Naive thymus-derived CD4-positive, alpha-beta T cell (primary cell): Measurements from ENCODE around the gene TAS1R1. TPM values are rescaled to one million over a fixed set of nuclear protein-coding genes. Genes with fewer than 3 reads are reported as not detected.

ENCODE experiments used
- ATAC-seq: fragments of 150-1000 bp; cut with Tn5 transposase; 2 replicates; pipeline ENCODE4 v1.10.0; 2021; ENCODE audit warnings: mild to moderate bottlenecking, moderate library complexity
- CTCF ChIA-PET: fragments of 350-600 bp; sonication (Branson Sonifier 250); formaldehyde crosslinking; loops from one replicate; lab custom pipeline; 2021; ENCODE audit warnings: antibody characterized with exemption; lab: Charles Lee
- POLR2A ChIA-PET: fragments of 350-600 bp; sonication (Branson Sonifier 250); formaldehyde crosslinking; loops from one replicate; lab custom pipeline; 2021; ENCODE audit warnings: antibody characterized with exemption, inconsistent platforms; lab: Charles Lee
- DNase-seq, 9 donors: peaks; one replicate each; pipeline versions ENCODE4 v3.0.0 to v3.0.0-alpha.2; 2020 to 2022; ENCODE audit warnings: mixed read lengths in 1 of 9
- H3K27ac ChIP-seq: one replicate; pipeline ENCODE4 v1.7.0; 2013; ENCODE audit warnings: mild to moderate bottlenecking, low read depth, low read length, moderate library complexity
- H3K27me3 ChIP-seq, 2 donors: one replicate each; pipeline ENCODE4 v1.7.0; 2013; ENCODE audit warnings: low read length in 2 of 2, mild to moderate bottlenecking in 2 of 2, moderate library complexity in 2 of 2; ENCODE audit not compliant: control insufficient read depth in 2 of 2, insufficient read depth in 2 of 2
- H3K36me3 ChIP-seq, 3 experiments: 1 replicate in 2 of 3; 2 replicates in 1 of 3; pipeline ENCODE4 v1.7.0; 2013; ENCODE audit warnings: low read length in 3 of 3, mild to moderate bottlenecking in 3 of 3, moderate library complexity in 1 of 3; ENCODE audit not compliant: insufficient read depth in 3 of 3, control insufficient read depth in 2 of 3
- H3K4me1 ChIP-seq, 2 donors: one replicate each; pipeline ENCODE4 v1.7.0; 2013; ENCODE audit warnings: low read length in 2 of 2, mild to moderate bottlenecking in 2 of 2, moderate library complexity in 1 of 2; ENCODE audit not compliant: control insufficient read depth in 2 of 2, insufficient read depth in 2 of 2
- H3K4me3 ChIP-seq: 2 replicates; pipeline ENCODE4 v1.7.0; 2013; ENCODE audit warnings: mild to moderate bottlenecking, low read length
- H3K9me3 ChIP-seq, 3 experiments: 1 replicate in 2 of 3; 2 replicates in 1 of 3; pipeline ENCODE4 v1.7.0; 2013; ENCODE audit warnings: low read length in 3 of 3; ENCODE audit not compliant: control insufficient read depth in 2 of 3
- H3K27ac Mint-ChIP-seq, 9 donors: one replicate each; pipeline ENCODE4 v1.8.0; 2020 to 2022; ENCODE audit warnings: mixed read lengths in 9 of 9, mild to moderate bottlenecking in 8 of 9, moderate library complexity in 5 of 9, inconsistent platforms in 2 of 9
- H3K27me3 Mint-ChIP-seq, 5 donors: one replicate each; pipeline ENCODE4 v1.8.0; 2021 to 2022; ENCODE audit warnings: mixed read lengths in 5 of 5, mild to moderate bottlenecking in 1 of 5
- H3K36me3 Mint-ChIP-seq, 5 donors: one replicate each; pipeline ENCODE4 v1.8.0; 2020 to 2022; ENCODE audit warnings: mixed read lengths in 5 of 5, mild to moderate bottlenecking in 3 of 5, inconsistent platforms in 1 of 5
- H3K4me1 Mint-ChIP-seq, 7 donors: one replicate each; pipeline ENCODE4 v1.8.0; 2020 to 2022; ENCODE audit warnings: mixed read lengths in 7 of 7, mild to moderate bottlenecking in 3 of 7, inconsistent platforms in 1 of 7
- H3K4me3 Mint-ChIP-seq, 10 donors: one replicate each; pipeline ENCODE4 v1.8.0; 2020 to 2022; ENCODE audit warnings: mild to moderate bottlenecking in 10 of 10, mixed read lengths in 10 of 10, moderate library complexity in 6 of 10, inconsistent platforms in 2 of 10
- H3K9me3 Mint-ChIP-seq, 11 donors: one replicate each; pipeline ENCODE4 v1.8.0; 2020 to 2022; ENCODE audit warnings: mixed read lengths in 11 of 11, mild to moderate bottlenecking in 4 of 11, inconsistent platforms in 1 of 11, moderate library complexity in 1 of 11
- intact Hi-C, 2 donors: fragments of 100-400 bp; cut with micrococcal nuclease; formaldehyde crosslinking; loops; one replicate each; pipeline ENCODE4 v1.15.1; 2023
- polyA plus RNA-seq, 2 donors: library from polyadenylated mRNA; unstranded; fragments of 300-500 nt; fragmentation: Illumina TruSeq; gene quantifications; one replicate each; pipeline ENCODE4 v1.2.3, GENCODE V29; 2021
- total RNA-seq, 6 experiments: library from RNA in 5 of 6; stranded (reverse) in 5 of 6; gene quantifications; 1 replicate in 5 of 6; 2 replicates in 1 of 6; pipeline ENCODE4 v1.2.3 and lab custom pipeline; 2021 to 2026

The TAS1R1 gene
- total and polyA plus RNA-seq, 7 experiments from 2014 or later, result not detected

DNA sequence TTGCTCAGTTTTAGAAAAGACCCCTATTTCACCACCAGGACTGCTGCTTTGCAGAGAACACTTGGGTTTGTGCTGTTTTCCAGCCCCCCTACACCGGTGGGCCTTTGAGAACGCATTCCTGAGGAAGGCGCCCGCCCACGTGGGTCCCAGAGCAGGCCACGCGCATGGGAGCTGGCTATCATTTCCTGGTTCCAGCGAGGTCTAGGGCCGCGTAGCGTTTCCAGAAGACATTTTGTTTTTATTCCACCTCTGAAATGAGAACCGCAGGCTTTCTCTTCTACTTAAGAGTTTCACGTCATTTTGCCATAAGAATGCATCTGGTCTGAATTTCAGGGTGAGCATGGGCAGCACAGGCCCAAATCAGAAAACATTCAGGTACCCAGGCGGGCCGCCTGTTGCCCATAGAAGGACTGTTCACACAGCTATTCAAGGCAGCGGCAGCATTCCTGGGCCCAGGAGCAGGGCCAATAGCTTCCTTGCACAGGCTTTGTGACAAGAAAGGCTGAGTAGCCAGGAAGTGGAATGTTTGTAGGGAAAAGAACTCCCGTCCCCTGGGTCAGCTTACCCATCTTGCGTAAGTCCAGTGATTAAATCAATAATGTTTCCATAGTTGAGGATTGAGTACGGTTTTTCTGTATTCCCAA is 48.9 kb downstream of the TAS1R1 start:
- Mint-ChIP-seq H3K9me3 (peaks cover 0 to 2% (median 0%) of the 10 kb centered on the region in 11 donors), H3K4me1 (peaks cover 7 to 31% (median 25%) of the 10 kb centered on the region in 7 donors), H3K36me3 (peaks cover 0 to 3% (median 0%) of the 10 kb centered on the region in 5 donors), H3K27ac (peak overlapping the region; percentile 95 to 99 (median 98)), H3K27me3 (peaks cover 0 to 3% (median 0%) of the 10 kb centered on the region in 5 donors), H3K4me3 (peak overlapping the region; percentile 74 to 99 (median 91))
- peaks cover 19 to 24% of the 10 kb centered on the region in 2 donors for H3K4me1 ChIP-seq
- intact Hi-C loops, result loop anchor here (1.0 to 5.0 kb wide), 9 partner anchors 9 to 612 kb away; partner anchors contain the start of genes CAMTA1 (in 2 of the 2), NPHP4 (in 2 of the 2), PHF13 (in 2 of the 2) and ACOT7 (in 1 of the 2)
- peak overlapping the region; percentile 94 for H3K27ac ChIP-seq
- ATAC-seq (no peak), DNase-seq (peak in 1 of 9 donors; percentile 40)
- ChIA-PET POLR2A (interaction anchor here (0.7 to 15.1 kb wide), 17 partner anchors 7 to 144 kb away, joined by 3 to 246 read pairs (median 4); partner anchors contain the start of genes NOL9, PHF13, TAS1R1 and THAP3), CTCF (interaction anchor here (0.5 to 1.6 kb wide), 6 partner anchors 15 to 117 kb away, joined by 3 to 7 read pairs (median 3); no protein-coding TSS in a partner anchor)
- no peaks in the 10 kb centered on the region for H3K9me3 ChIP-seq
- H3K27me3 ChIP-seq, result no peaks in the 10 kb centered on the region
- peaks cover 0 to 11% (median 0%) of the 10 kb centered on the region in 3 experiments for H3K36me3 ChIP-seq
- peak overlapping the region; percentile 98 for H3K4me3 ChIP-seq

GRCh38 chr1:6612641-6613360 is 57.7 kb downstream of the TAS1R1 start:
- Histone ChIP-seq H3K36me3 (peaks cover 0 to 8% (median 0%) of the 10 kb centered on the region in 3 experiments), H3K27me3 (no peaks in the 10 kb centered on the region), H3K4me1 (peaks cover 0 to 14% of the 10 kb centered on the region in 2 donors), H3K9me3 (no peaks in the 10 kb centered on the region), H3K4me3 (peak overlapping the region; percentile 53), H3K27ac (peak overlapping the region; percentile 82)
- ChIA-PET POLR2A (interaction anchor here (0.5 to 4.8 kb wide), 11 partner anchors 11 to 152 kb away, joined by 3 to 69 read pairs (median 4); partner anchors contain the start of genes KLHL21 and ZBTB48), CTCF (interaction anchor here (0.7 to 1.5 kb wide), 3 partner anchors 11 to 124 kb away, joined by 3 to 4 read pairs (median 4); no protein-coding TSS in a partner anchor)
- peak overlapping the region; percentile 63 to 95 (median 86) for H3K27ac Mint-ChIP-seq
- intact Hi-C loops, result loop anchor here (1.0 kb wide), 8 partner anchors 10 to 414 kb away; partner anchors contain the start of genes NOL9 (in 2 of the 2), RPL22 (in 2 of the 2) and ZBTB48 (in 2 of the 2)
- peaks cover 0 to 3% (median 0%) of the 10 kb centered on the region in 5 donors for H3K27me3 Mint-ChIP-seq
- ATAC-seq (peak; percentile 39), DNase-seq (peak in 1 of 9 donors; percentile 17)
- no peaks in the 10 kb centered on the region for H3K9me3 Mint-ChIP-seq
- no peaks in the 10 kb centered on the region for H3K36me3 Mint-ChIP-seq
- H3K4me1 Mint-ChIP-seq, result peaks cover 16 to 37% (median 25%) of the 10 kb centered on the region in 7 donors
- peak overlapping the region; percentile 88 to 97 (median 93) for H3K4me3 Mint-ChIP-seq

- Histone ChIP-seq H3K27me3 (no peaks in the 10 kb centered on the region), H3K9me3 (no peaks in the 10 kb centered on the region), H3K27ac (peak within 1 kb of the TSS; percentile 82), H3K4me3 (peak within 1 kb of the TSS; percentile 53), H3K4me1 (peaks cover 0 to 14% of the 10 kb centered on the region in 2 donors), H3K36me3 (peaks cover 0 to 8% (median 0%) of the 10 kb centered on the region in 3 experiments)
- Mint-ChIP-seq H3K27me3 (peaks cover 0 to 2% (median 0%) of the 10 kb centered on the region in 5 donors), H3K9me3 (no peaks in the 10 kb centered on the region), H3K4me3 (peak within 1 kb of the TSS; percentile 88 to 97 (median 93)), H3K4me1 (peaks cover 16 to 37% (median 25%) of the 10 kb centered on the region in 7 donors), H3K27ac (peak within 1 kb of the TSS; percentile 69 to 95 (median 88)), H3K36me3 (no peaks in the 10 kb centered on the region)
- intact Hi-C loops, result loop anchor here (1.0 kb wide), 8 partner anchors 10 to 414 kb away; partner anchors contain the start of genes NOL9 (in 2 of the 2), RPL22 (in 2 of the 2) and ZBTB48 (in 2 of the 2)
- peak; percentile 98 for ATAC-seq
- ChIA-PET POLR2A (interaction anchor here (0.9 to 1.3 kb wide), 6 partner anchors 9 to 154 kb away, joined by 3 to 27 read pairs (median 3); partner anchors contain the start of genes KLHL21, NOL9 and THAP3), CTCF (no interaction called here)
- peak; percentile 97 to 99 (median 98) for DNase-seq
Measured at GRCh38 chr1:6613361-6614018, 58.4 kb downstream of the TAS1R1 start, which contains the start of gene PHF13. TSS of gene PHF13 (plus strand) at chr1:6613731. CDS start at chr1:6614067, 336 bp downstream.

DNA sequence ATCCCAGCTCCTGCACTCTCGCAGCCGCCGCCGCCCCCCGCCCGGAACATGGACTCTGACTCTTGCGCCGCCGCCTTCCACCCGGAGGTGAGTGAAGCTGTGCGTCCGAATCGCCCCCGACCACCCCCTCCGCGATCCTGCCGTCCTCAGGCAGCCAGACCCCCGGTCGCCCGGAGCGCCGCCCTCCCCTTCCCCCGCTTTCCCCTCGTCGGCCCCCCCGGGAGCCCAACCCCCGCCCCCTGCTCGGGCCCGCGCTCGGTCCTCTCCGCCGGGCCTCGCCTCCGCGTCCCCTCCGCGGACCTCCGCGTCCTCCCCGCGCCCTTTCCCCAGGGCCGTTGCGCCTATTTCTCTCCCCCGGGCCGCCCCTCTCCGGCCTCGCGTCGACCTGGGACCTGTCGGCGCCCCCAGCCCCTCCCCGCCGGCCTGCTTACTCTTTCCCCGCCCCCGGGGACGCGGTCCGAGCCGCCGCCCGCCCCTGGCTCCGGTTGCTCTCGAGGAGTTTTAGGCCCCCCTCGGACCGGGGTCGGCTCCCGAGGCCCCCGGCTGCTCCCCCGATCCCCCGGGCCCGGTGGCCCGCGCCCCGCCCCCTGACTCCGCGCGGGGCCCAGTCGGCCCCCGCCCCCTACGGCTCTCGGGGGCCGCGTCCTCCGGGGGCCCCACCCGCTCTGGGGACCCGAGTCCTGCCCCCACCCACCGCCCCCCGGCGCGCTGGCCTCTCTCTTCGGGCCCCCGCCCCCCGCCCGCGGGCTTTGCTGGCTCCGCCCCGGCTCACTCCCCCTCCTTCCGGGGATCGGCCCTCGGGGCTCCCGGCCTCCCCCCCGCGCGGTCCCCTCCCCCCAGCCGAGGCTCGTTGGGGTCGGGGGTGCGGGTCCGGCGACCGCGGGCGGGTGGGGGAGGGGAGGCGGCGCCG is 59.2 kb downstream of the TAS1R1 start:
- H3K27me3 Mint-ChIP-seq, result peaks cover 0 to 2% (median 0%) of the 10 kb centered on the region in 5 donors
- peak overlapping the region in 1 of 9 donors; percentile 80 for H3K27ac Mint-ChIP-seq
- Histone ChIP-seq H3K27me3 (no peaks in the 10 kb centered on the region), H3K36me3 (peaks cover 0 to 12% (median 0%) of the 10 kb centered on the region in 3 experiments), H3K4me3 (peak overlapping the region; percentile 39), H3K9me3 (no peaks in the 10 kb centered on the region), H3K27ac (peak overlapping the region; percentile 82), H3K4me1 (peaks cover 0 to 14% of the 10 kb centered on the region in 2 donors)
- peak overlapping the region; percentile 25 to 97 (median 90) for H3K4me3 Mint-ChIP-seq
- no peaks in the 10 kb centered on the region for H3K9me3 Mint-ChIP-seq
- ChIA-PET CTCF (no interaction called here), POLR2A (interaction anchor here (0.9 to 1.3 kb wide), 6 partner anchors 9 to 154 kb away, joined by 3 to 27 read pairs (median 3); partner anchors contain the start of genes KLHL21, NOL9 and THAP3)
- peaks cover 16 to 37% (median 25%) of the 10 kb centered on the region in 7 donors for H3K4me1 Mint-ChIP-seq
- no peaks in the 10 kb centered on the region for H3K36me3 Mint-ChIP-seq
- intact Hi-C loops, result no loop called here
- DNase-seq (peak in 7 of 9 donors; percentile 23 to 80 (median 34)), ATAC-seq (no peak)
